HG02884 (cell line): ENCODE data around the gene TGFBR3L.
"Not testable (repeated sequence)": the region's sequence is repeated elsewhere in the genome, so short reads cannot be mapped to it uniquely, and the experiment has no call there.

Source experiments
- ATAC-seq: cut with Tn5 transposase; IDR thresholded peaks from one replicate; pipeline ENCODE4 v1.9.1; 2021; ENCODE audit warnings: mild to moderate bottlenecking, moderate library complexity; ENCODE audit not compliant: unreplicated experiment

The TGFBR3L gene

DNA sequence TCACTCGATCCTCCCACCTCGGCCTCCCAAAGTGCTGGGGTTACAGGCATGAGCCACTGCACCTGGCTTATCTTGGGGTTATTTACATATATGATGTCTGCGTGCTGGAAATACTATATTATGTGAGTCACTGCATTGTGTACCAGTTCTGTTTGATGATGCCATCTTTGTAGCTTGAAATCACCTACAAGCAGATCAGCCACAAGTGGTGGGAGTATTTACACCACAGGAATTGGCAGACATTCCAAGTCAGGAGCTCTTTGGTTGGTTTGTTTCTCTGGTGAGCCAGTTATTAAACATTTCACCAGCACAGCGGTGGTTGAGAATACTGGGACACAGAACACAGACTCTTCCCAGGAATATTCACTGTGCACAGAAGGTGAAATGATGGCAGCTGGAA, 33.3 kb downstream of the TGFBR3L start:
- ATAC-seq, result no peak

- ATAC-seq, result no peak
These were observed 38.4 kb downstream of the TGFBR3L start for GRCh38 chr19:7953060-7953459.

- no peak for ATAC-seq
These were observed 38.9 kb downstream of the TGFBR3L start for GRCh38 chr19:7953576-7953975.

GRCh38 chr19:7955696-7956095, 41.1 kb downstream of the TGFBR3L start:
- no peak for ATAC-seq

DNA sequence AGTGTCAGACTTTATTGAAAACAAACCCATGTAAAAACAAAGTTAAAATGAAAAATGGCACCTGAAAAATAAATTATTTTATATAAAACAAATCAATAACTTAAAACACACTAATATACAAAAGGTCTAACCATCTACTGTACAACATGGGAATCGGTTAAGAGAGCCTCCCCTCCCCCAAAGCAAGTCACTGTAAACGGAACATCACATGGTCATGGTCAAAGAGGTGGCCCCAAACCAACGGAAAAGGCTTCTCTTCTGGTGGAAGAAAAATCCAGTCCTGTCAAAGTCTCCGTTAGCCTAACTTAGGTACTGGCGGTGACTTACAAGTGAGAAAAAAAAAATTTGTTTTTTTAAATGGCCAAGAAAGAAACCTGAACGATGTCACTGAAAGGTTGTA, 44.6 kb downstream of the TGFBR3L start:
- no peak for ATAC-seq

DNA sequence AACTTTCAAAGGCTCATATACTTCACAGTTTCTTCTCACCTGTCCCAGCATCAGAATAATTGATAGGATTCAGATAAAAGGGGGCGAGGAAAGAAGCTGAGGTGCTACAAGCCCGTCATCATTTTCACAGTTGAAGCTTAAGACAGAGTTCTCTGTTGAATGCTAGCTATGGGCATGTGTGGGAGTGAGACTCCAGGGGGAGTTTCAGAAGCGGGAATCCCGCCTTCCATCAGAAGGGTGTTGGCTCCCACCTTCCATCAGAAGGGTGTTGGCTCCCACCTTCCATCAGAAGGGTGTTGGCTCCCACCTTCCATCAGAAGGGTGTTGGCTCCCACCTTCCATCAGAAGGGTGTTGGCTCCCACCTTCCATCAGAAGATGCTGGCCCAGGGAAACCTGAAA, 46.5 kb downstream of the TGFBR3L start:
- not testable (repeated sequence) for ATAC-seq

DNA sequence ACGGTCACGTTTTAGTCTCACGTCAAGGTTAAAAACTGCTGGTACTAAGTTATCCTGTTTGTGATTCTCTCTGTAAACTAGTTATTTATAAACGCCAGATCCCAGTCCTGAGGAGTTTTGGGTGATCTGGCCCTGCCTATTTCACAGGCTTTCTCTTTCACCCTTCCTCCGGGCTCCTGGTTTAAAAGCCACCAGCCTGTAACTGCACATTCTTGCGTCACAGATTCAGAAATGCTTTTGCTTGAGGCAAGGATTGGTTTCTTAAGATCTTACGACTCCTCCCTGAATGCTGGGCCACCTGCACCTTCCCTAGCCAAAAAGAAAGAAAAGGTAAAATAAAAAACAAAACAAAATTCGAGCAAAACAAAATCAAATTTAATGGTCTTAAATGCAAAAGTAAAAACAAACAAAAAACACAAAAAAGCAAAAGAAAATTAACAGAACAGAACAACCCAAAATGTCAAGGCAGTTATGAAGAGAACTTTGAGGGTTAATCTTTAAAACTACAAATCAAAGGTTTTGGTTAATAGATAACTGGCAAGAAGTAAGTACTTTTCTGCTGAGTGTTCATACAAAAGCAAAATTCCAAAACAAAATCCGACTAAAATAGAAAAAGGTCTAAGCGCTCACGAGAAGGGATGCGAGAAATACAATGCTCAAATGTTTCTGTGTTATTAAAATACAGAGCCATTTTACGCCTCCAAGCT, 47.4 kb downstream of the TGFBR3L start:
- no peak for ATAC-seq

DNA sequence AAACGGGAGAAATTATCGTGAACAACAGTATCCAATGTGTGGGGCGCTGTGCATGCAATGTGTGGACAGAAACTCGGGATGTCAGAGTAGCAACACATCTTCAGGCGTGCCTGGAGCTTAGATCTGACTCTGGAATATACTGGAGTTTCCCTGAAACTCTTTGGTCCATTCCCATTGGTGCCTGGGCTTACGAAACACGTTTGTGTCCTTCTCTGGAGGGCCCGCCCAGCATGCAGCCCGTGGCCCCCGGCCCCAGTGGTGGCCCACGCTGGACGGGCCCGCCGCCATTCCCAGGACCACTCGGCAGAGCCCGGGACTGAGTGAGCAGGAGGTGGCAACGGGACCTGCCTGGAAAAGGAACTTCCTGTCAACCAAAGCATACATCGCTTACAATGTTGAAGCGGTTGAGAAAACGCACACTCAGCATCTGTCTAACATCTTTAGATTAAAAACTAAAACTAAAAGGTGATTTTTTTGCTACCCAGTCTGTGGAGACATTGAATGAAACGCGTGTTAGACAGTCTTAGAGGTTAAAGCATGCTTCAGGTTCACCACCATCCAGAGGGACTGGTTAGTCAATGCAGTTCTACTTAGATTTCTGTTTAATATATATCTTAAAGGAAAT, 48.1 kb downstream of the TGFBR3L start:
- ATAC-seq, result no peak

GRCh38 chr19:7963566-7963965, 48.9 kb downstream of the TGFBR3L start:
- no peak for ATAC-seq

DNA sequence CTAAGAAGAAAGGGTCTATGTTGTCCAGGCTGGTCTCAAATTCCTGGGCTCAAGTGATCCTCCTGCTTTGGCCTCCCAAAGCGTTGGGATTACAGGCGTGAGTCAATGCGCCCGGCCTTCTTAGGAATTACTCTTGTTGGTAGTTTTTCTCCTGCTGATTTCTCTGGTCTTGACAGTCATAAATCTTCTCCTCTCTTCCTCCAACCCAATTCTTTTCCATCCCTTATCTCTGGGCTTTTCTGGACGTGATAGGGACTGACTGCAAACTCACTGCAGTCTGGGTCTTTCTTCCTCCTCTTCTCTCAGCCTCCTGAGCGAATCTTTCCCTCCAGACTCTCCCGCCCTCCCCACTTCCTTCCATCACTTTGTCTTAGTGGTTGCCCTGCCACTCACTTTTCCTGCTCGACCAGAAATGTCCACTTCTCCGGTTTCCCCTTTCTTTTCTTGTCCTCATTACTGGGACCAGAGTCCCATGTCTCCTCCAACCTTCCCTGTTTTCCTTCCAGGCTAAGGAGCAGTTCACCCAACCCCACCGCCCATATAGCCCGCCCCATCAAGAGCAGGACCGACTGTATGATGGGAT, 50.7 kb downstream of the TGFBR3L start:
- ATAC-seq, result no peak

DNA sequence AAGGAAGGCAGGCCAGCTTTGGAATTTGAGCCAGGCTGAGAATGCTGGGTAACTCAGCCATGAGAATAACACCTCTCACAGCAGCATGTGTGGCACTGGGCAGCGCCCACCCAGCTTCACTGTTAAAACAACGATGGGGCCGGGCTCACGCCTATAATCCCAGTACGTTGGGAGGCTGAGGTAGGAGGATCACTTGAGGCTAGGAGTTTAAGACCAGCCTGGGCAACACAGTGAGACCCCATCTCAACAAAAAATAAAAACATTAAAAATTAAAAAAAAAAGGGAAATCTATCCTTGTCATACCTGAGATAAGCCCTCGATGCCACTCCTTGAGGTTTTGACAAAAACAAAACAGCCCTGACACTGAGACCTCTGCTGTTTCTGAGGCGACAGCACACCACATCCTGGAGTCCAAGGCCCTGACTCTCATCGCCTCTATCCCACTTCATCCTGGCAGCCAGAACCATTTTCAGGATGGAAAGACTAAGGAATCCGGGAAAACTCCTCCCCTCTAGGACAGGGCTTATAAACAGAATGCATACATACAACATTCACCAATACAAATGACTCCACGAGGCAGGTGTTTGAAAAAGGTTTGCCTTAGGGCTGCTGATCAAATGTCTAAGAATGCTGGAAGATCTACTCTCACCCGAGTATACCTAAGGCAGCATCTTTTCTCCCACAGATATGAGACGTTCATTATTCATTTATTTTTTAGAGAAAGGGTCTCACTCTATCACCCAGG, 51.5 kb downstream of the TGFBR3L start:
- ATAC-seq, result no peak

GRCh38 chr19:7968008-7968795, 53.6 kb downstream of the TGFBR3L start:
- ATAC-seq, result no peak
